Neural progenitor cell (in vitro differentiated cells): ENCODE results near the gene HIVEP2.

Experiments used
- EZH2 ChIP-seq: fragments of 200-600 bp; sonication (generic); IDR thresholded peaks from 2 replicates; pipeline ENCODE4 v1.6.1; 2017; ENCODE audit warnings: antibody characterized with exemption, mild to moderate bottlenecking, moderate library complexity
- EZH2phosphoT487 ChIP-seq: fragments of 200-600 bp; sonication (generic); IDR thresholded peaks from 2 replicates; pipeline ENCODE4 v1.6.1; 2017; ENCODE audit warnings: antibody characterized with exemption
- TF ChIP-seq, protein P1 (sequence below): fragments of 200-600 bp; sonication (generic); IDR thresholded peaks from 2 replicates; pipeline ENCODE4 v1.5.1; 2017; ENCODE audit warnings: antibody characterized with exemption, mild to moderate bottlenecking

GRCh38 chr6:142934106-142934505 is 10.9 kb downstream of the HIVEP2 start:
- TF ChIP-seq, protein P1, sequence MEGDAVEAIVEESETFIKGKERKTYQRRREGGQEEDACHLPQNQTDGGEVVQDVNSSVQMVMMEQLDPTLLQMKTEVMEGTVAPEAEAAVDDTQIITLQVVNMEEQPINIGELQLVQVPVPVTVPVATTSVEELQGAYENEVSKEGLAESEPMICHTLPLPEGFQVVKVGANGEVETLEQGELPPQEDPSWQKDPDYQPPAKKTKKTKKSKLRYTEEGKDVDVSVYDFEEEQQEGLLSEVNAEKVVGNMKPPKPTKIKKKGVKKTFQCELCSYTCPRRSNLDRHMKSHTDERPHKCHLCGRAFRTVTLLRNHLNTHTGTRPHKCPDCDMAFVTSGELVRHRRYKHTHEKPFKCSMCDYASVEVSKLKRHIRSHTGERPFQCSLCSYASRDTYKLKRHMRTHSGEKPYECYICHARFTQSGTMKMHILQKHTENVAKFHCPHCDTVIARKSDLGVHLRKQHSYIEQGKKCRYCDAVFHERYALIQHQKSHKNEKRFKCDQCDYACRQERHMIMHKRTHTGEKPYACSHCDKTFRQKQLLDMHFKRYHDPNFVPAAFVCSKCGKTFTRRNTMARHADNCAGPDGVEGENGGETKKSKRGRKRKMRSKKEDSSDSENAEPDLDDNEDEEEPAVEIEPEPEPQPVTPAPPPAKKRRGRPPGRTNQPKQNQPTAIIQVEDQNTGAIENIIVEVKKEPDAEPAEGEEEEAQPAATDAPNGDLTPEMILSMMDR = no peak
- TF ChIP-seq EZH2 (no peak), EZH2phosphoT487 (no peak)
